ENCODE data around the gene RANBP1.

GRCh38 chr22:20129747-20130014 is 13.8 kb downstream of the RANBP1 start:
- TF ChIP-seq POLR2AphosphoS5 (IDR thresholded peaks at IDR 0.05) (no peak), POLR2A (IDR thresholded peaks at IDR 0.05) (no peak), CTCF (IDR thresholded peaks at IDR 0.05) (no peak)

All from transverse colon (tissue), 4 donors.